ENCODE results near the gene PRKCA. TPM values are rescaled to one million over a fixed set of nuclear protein-coding genes. Genes with fewer than 3 reads are reported as not detected.

Gene PRKCA
- total RNA-seq, 6 experiments from 2014 or later, result 81.2 to 106 (median 92.9) TPM

- Mint-ChIP-seq H3K4me3 (no peak overlapping the region; the same call in 1 of the 2 replicates), H3K9me3 (peaks cover 4% of the 10 kb centered on the region; the same call in 1 of the 2 replicates), H3K27ac (peak overlapping the region; percentile 91), H3K4me1 (ENCODE audit: low read depth) (peaks cover 58% of the 10 kb centered on the region), H3K36me3 (ENCODE audit: low read depth) (peaks cover 20% of the 10 kb centered on the region), H3K27me3 (ENCODE audit: insufficient read depth) (peaks cover 2% of the 10 kb centered on the region; the same call in 1 of the 2 replicates)
- no peak for TF ChIP-seq CTCF (IDR thresholded peaks at IDR 0.05)
- DNase-seq, result no peak
Measured at GRCh38 chr17:66564992-66565465, 262.6 kb downstream of the PRKCA start.

- 0 out of 2 replicates have a peak, but pooled peaks cover 2% of the 10 kb centered on the region for H3K27me3 Mint-ChIP-seq (ENCODE audit: insufficient read depth)
- TF ChIP-seq CTCF (IDR thresholded peaks at IDR 0.05), result peak; percentile 97
- peak overlapping the region; percentile 91 for H3K27ac Mint-ChIP-seq
- H3K4me1 Mint-ChIP-seq (ENCODE audit: low read depth), result peaks cover 68% of the 10 kb centered on the region
- H3K36me3 Mint-ChIP-seq (ENCODE audit: low read depth), result peaks cover 4% of the 10 kb centered on the region
- DNase-seq, result peak; percentile 95
- peak overlapping the region; percentile 56 for H3K4me3 Mint-ChIP-seq
- H3K9me3 Mint-ChIP-seq, result no peaks in the 10 kb centered on the region
Measured at GRCh38 chr17:66567234-66568170, 265.1 kb downstream of the PRKCA start.

GRCh38 chr17:66569572-66569971 lies 267.2 kb downstream of the PRKCA start:
- H3K27ac Mint-ChIP-seq, result no peak overlapping the region
- no peak overlapping the region for H3K4me3 Mint-ChIP-seq
- H3K9me3 Mint-ChIP-seq, result no peaks in the 10 kb centered on the region
- TF ChIP-seq CTCF (IDR thresholded peaks at IDR 0.05), result no peak
- peaks cover 4% of the 10 kb centered on the region for H3K36me3 Mint-ChIP-seq (ENCODE audit: low read depth)
- H3K27me3 Mint-ChIP-seq (ENCODE audit: insufficient read depth), result 0 out of 2 replicates have a peak, but pooled peaks cover 2% of the 10 kb centered on the region
- H3K4me1 Mint-ChIP-seq (ENCODE audit: low read depth), result peaks cover 68% of the 10 kb centered on the region
- no peak for DNase-seq

GRCh38 chr17:66570447-66571195 lies 268.2 kb downstream of the PRKCA start:
- H3K9me3 Mint-ChIP-seq, result no peaks in the 10 kb centered on the region
- no peak overlapping the region for H3K4me3 Mint-ChIP-seq
- TF ChIP-seq CTCF (IDR thresholded peaks at IDR 0.05), result no peak
- H3K27me3 Mint-ChIP-seq (ENCODE audit: insufficient read depth), result 0 out of 2 replicates have a peak, but pooled peaks cover 2% of the 10 kb centered on the region
- DNase-seq, result no peak
- H3K36me3 Mint-ChIP-seq (ENCODE audit: low read depth), result peaks cover 4% of the 10 kb centered on the region
- H3K27ac Mint-ChIP-seq, result peak overlapping the region; percentile 22; the same call in 1 of the 2 replicates
- H3K4me1 Mint-ChIP-seq (ENCODE audit: low read depth), result peaks cover 58% of the 10 kb centered on the region

GRCh38 chr17:66571745-66572144 lies 269.3 kb downstream of the PRKCA start:
- no peak overlapping the region for H3K4me3 Mint-ChIP-seq
- peaks cover 47% of the 10 kb centered on the region for H3K4me1 Mint-ChIP-seq (ENCODE audit: low read depth)
- H3K27ac Mint-ChIP-seq, result peak overlapping the region; percentile 24; the same call in 1 of the 2 replicates

More at GRCh38 chr17:66571745-66572144, 269.3 kb downstream of the PRKCA start:
- 0 out of 2 replicates have a peak, but pooled peaks cover 2% of the 10 kb centered on the region for H3K27me3 Mint-ChIP-seq (ENCODE audit: insufficient read depth)
- H3K9me3 Mint-ChIP-seq, result no peaks in the 10 kb centered on the region
- DNase-seq, result no peak
- peaks cover 4% of the 10 kb centered on the region for H3K36me3 Mint-ChIP-seq (ENCODE audit: low read depth)
- no peak for TF ChIP-seq CTCF (IDR thresholded peaks at IDR 0.05)

Measured in HFFc6 (cell line).